Measurements from ENCODE around the gene SLC6A4.
"Not testable (repeated sequence)": the region's sequence is repeated elsewhere in the genome, so short reads cannot be mapped to it uniquely, and the experiment has no call there.

SLC6A4 gene

DNA sequence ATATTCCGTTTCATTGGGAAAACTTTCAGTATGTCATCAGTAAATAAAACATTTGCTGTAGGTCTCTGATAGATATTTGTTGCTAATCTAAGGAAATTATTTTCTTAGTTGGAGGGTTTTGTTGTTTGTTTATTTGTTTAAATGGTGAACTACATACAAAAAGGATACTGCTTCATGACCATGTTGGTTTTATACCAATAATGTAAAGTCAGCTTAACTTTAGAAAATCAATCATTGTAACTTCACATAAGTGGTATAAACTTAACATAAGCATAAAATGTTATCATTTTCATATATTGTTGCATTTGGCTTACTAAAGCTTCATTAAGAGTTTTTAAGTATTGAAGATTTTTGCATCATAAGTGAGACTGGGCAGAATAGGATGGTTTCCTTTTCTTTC is 60.9 kb downstream of the SLC6A4 start:
- DNase-seq = no peak

DNA sequence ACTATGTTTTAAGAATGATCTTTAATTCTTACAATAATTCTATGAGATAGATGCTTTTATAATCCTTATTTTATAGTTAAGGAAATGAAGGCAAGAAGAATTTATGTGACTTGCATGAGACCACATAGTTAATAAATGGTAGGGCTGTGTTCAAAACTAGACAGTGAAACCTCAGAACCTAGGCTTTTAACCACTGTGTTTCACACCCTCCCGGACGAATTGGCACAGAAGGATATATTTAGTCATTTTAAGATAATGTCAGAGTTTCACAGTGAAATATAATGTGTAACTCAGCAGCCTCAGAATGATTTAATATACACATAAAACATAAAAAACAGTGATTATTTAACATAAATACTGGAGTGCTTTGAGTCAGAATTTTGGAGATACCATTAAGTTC is 61.8 kb downstream of the SLC6A4 start:
- no peak for DNase-seq

DNA sequence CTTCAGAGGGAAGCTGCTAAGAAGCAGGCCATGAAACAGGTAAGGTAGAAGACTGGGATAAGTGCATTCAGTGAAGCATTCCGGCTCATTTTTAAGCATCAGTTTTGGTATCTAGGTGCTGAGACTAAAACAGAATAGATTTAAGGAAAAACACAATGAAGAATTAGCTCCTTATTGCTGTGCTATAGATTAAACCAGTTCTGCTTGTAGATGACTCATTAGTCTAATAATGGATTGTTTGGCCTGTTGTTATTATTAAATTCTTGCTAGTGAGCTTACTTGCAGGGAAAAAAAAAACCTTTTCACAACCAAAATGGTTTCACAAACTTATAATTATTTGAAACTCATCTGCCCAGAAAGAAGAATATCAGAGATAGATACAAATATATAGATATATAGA is 62.9 kb downstream of the SLC6A4 start:
- DNase-seq = no peak

DNA sequence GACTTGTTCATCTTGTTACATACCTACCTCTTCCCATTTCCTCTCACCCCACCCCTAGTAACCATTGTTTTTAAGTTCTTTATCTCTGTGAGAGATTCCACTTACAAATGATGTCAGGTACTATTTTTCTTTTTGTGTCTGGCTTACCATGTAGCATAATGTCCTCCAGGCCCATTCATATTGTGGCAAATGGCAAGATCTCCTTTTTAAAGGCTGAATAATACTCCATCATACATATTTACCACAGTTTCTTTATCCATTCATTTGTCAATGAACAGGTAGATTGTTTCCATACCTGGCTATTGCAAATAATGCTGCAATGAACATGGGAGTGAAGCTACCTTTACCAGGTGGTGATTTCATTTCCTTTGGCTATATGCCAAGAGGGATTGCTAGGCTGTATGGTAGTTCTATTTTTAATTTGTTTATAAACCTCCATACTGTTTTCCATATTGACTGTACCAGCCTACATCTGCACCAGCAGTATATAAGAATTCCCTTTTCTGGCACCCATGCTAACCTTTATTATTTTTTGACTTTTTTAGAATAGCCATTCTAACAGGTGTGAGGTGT is 65.0 kb downstream of the SLC6A4 start:
- DNase-seq = no peak

DNA sequence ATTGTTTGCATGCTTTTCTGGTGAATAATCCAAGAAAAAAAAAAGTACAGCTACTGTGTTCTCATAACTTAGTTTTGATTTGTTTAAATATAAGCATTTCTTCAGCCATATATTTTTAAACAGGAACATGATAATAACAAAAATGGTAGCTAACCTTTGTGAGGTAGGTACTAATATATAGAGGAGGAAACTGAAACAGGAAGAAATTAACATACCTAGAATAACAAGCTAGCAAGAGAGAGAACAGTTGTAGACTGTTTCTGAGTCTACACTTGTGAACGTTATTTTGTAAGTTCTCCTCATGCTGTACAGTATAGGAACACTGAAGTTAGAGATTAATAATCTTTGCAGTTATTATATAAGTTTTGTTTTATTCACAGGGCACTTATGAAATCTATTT is 69.5 kb downstream of the SLC6A4 start:
- DNase-seq = no peak

DNA sequence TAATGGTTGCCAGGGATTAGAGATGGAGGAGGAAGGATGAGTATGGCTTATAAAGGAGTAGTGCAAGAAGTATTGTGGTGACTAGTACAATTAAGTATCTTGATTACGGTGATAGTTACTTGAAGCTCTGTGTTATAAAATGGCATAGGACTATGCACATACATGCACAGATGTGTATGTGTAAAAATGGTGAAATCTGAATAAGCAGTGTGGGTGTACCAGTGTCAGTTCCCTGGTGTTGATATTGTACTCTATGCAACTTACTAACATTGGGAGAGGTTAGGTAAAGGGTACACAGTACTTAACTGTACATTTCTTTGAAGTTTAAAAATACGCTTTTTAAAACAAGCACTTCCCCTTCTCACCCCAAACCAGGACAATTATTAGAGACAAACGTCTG is 70.3 kb downstream of the SLC6A4 start:
- DNase-seq = no peak

DNA sequence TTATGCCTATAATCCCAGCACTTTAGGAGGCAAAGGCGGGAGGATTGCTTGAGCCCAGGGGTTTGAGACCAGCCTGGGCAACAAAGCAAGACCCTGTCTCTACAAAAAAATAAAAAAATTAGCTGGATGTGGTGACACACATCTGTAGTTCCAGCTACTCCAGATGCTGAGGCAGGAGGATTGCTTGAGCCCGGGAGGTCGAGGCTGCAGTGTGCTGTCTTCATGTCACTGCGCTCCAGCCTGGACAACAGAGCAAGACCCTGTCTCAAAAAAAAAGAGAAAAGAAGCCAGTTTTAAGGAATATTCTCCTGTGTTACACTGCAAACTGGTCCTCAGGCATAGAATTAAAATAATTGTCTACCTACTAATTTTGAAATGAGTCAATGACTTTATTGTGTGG is 71.0 kb downstream of the SLC6A4 start:
- DNase-seq = no peak

DNA sequence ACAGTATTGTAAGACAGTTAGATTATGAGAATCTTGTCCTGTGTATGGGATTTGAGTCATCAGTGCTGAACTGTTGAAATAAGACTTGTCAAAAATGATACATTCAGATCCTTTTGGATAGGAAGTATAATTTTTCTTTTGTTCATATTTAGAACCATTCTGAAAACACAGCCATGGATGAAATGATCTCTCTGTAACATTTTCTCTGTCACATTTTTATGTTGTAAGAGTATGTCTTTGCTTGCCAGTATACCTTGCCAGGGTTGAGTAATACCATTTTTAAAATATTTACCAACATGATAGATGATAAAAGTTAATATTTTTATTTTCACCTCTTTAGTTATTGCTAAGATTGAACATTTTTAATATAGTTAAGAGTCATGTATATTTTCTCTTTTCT is 73.9 kb downstream of the SLC6A4 start:
- no peak for DNase-seq

DNA sequence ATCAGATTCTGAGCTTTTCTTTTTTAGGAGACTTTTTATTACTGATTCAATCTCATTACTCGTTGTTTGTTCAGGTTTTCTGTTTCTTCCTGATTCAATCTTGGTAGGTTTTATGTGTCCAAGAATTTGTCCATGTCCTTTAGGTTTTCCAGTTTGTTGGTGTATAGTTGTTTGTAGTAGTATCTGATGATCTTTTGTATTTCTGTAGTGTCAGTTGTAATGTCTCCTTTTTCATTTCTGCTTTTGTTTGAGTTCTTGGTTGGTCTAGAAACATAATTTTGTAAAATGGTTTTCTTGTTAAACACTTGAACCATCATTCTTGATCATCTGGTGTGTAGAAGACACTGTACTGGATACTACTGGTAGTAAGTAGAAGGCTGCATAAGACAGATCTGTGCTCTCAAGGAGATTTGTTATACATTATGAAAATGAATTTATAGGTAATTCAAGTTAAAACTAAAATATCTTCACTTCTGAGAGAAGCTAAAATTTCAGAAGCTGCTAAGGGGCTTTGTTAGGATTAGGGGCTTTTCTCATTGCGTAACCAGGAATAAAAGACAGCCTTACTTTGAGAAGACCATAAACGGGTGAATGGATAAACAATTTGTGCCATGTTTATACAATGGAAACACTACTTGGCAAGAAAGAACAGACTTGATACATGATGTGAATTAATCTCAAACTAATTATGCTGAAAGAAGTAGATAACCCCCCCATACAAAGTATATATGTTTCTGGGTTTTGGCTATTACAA is 74.9 kb downstream of the SLC6A4 start:
- no peak for DNase-seq

DNA sequence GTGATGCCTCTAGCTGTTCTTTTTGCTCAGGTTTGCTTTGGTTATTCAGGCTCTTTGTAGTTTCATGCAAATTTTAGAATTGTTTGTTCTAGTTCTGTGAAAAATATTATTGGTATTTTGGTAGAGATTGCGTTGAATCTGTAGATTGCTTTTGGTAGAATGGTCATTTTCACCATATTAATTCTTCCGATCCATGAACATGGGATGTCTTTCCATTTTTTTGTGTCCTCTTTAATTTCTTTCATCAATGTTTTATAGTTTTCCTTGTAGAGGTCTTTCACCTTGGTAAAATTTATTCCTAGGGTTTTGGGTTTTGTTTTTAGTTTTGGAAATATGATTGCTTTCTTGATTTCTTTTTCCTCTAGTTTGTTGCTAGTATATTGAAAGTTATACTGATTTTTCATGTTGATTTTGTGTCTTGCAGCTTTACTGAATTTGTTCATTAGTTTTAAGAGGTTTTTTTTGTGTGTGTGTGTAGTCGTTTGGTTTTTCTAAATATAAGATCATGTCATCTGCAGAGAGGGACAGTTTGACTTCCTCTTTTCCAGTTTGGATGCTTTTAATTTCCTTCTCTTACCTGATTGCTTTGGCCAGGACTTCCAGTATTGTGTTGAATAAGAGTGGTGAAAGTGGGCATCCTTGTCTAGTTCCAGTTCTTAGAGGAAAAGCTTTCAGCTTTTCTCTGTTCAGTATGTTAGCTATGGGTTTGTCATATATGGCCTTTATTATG is 76.4 kb downstream of the SLC6A4 start:
- no peak for DNase-seq

DNA sequence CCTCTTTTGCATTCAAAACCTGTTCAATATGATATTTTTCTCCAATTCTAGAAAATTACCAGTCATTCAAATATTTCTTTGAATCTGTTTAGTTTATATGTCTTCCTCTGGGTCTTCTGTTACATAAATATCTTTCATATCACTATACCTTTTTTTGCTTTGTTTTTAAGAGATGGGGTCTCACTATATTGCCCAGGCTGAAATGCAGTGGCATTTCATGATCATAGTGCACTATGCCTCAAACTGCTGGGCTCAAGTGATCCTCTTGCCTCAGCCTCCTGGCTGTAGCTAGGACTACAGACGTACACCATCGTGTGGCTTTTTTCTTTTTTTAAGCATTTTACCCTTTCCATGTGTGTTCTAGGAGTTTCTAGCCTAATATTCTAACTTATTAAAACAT is 80.1 kb downstream of the SLC6A4 start:
- no peak for DNase-seq

DNA sequence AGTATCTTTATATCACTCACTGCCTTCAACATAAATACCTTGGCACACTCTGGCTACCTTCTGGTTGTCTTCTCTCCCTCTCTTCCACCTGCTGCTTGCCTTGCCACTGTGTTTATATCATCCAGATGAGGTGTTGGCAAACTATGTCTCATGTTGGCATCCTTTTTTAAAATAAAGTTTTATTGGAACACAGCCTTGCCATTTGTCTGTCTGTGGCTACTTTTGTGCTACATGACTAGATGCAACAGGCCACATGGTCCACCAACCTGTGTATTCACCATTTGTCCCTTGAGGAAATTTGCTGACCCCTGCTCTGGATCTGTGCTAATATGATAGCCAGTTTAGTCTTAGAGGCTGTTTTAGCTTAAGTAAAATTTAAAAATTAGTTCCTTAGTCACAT is 82.0 kb downstream of the SLC6A4 start:
- no peak for DNase-seq

DNA sequence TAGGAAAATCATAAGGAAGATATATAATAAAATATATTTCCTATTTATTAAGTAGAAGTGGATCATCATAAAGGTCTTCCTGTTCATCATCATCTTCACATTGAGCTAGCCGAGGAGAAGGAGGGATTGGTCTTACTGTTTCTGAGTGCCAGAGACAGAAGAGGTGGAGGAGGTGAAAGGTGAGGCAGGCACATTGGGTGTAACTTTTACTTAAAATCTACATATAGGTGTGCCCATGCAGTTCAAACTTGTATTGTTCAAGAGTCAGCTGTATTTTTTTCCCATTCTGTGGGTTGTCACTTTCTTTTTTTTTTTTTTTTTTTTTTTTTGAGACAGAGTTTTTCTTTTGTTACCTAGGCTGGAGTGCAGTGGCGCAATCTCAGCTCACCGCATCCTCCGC is 84.0 kb downstream of the SLC6A4 start:
- no peak for DNase-seq

DNA sequence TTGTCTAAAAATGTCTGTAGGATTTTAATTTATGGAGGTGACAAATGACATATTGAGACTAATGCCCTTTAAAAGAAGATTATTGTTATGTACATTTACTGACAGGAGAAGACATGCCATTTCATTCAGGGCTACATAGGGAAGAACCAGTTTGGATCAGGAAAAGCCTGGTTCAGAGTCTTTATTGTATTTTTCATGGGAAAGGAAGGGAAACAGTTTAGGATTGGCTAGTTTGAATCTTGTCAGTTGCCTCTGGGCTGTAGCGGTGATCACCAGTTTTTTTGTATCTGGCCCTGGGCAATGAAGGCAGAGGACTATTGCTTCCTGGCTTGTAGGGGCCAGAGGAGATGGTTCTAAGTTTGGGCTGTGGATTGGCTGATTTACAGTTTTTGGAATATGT is 87.1 kb downstream of the SLC6A4 start:
- DNase-seq = no peak

DNA sequence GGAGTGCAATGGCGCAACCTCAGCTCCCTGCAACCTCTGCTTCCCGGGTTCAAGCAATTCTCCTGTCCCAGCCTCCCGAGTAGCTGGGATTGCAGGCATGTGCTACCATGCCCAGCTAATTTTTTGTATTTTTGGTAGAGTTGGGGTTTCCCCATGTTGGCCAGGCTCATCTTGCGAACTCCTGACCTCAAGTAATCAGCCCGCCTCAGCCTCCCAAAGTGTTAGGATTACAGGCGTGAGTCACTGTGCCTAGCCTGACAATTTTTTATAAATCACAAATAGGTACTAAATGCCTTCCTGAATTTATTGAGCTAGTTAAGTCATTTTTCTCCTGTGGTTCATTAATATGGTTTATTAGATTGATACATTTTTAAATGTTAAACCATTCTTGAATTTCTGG is 87.6 kb downstream of the SLC6A4 start:
- DNase-seq = not testable (repeated sequence)
